OCI-LY3 (cell line): Measurements from ENCODE around the gene NCK2.

ENCODE experiments used
- H2AFZ ChIP-seq: fragments of 200-600, 300-600 bp; shearing (Covaris generic); 2 replicates; pipeline ENCODE4 v1.6.0; 2014; ENCODE audit warnings: antibody characterized with exemption, low read depth, low read length
- H3K27ac ChIP-seq: fragments of 200-600, 300-600 bp; sonication (generic); 2 replicates; pipeline ENCODE4 v1.5.1; 2014; ENCODE audit warnings: mild to moderate bottlenecking, low read length, moderate library complexity, mixed read lengths
- H3K27me3 ChIP-seq: fragments of 200-600, 300-600 bp; sonication (generic); 2 replicates; pipeline ENCODE4 v1.6.1; 2014; ENCODE audit warnings: low read depth, low read length, mixed read lengths
- H3K36me3 ChIP-seq: fragments of 200-600, 300-600 bp; sonication (generic); replicated peaks from 2 replicates; pipeline ENCODE3; 2014; ENCODE audit warnings: low read depth, low read length, mixed read lengths
- H3K4me1 ChIP-seq: fragments of 300-600, 200-600 bp; sonication (generic); 2 replicates; pipeline ENCODE4 v1.6.1; 2014; ENCODE audit warnings: low read length, mixed read lengths
- H3K4me2 ChIP-seq: fragments of 200-600, 300-600 bp; sonication (generic); 2 replicates; pipeline ENCODE4 v1.6.1; 2014; ENCODE audit warnings: low read length, mixed read lengths
- H3K4me3 ChIP-seq: fragments of 300-600, 200-600 bp; sonication (generic); 2 replicates; pipeline ENCODE4 v1.5.1; 2014; ENCODE audit warnings: antibody characterized with exemption, mild to moderate bottlenecking, low read length, moderate library complexity
- H3K79me2 ChIP-seq: fragments of 300-600, 200-600 bp; shearing (Covaris generic); 2 replicates; pipeline ENCODE4 v1.6.1; 2014; ENCODE audit warnings: mild to moderate bottlenecking, low read length, mixed read lengths
- H3K9ac ChIP-seq: fragments of 300-600, 200-600 bp; shearing (Covaris generic); 2 replicates; pipeline ENCODE4 v1.6.0; 2014; ENCODE audit warnings: mild to moderate bottlenecking, low read length, moderate library complexity
- H3K9me3 ChIP-seq: fragments of 200-600, 300-600 bp; shearing (Covaris generic); 2 replicates; pipeline ENCODE4 v1.6.1; 2014; ENCODE audit warnings: low read length, mixed read lengths; ENCODE audit not compliant: insufficient read depth
- H4K20me1 ChIP-seq: fragments of 200-600, 300-600 bp; sonication (generic); 2 replicates; pipeline ENCODE4 v1.6.1; 2016; ENCODE audit warnings: low read length, mixed read lengths; ENCODE audit not compliant: insufficient read depth
- EZH2phosphoT487 ChIP-seq: fragments of 200-600 bp; shearing (Covaris generic); IDR thresholded peaks from 2 replicates; pipeline ENCODE4 v1.6.1; 2018; ENCODE audit warnings: antibody characterized with exemption, mixed run types, low read depth
- TF ChIP-seq, protein P1 (sequence below): fragments of 200-600, 300-600 bp; sonication (generic); IDR thresholded peaks from 2 replicates; pipeline ENCODE4 v1.5.1; 2014; ENCODE audit warnings: antibody characterized with exemption, low read length, low read depth

The NCK2 gene

DNA sequence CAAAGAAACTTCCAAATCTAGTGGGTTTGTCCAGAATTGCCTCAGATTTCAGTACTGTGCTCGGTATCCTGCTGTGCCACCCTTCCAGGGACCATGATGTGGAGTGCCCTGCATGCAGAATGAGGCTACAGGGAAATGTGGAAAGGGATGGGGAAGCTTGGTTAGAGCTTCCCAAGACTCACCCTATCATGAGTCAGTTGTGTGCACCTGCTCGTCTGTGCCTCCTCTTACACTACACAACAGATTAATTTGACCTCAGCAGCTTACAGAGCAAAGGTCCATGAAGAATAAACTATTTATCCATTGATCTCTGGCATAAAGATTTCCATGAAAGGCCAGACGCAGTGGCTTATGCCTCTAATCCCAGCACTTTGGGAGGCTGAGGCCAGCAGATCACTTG is 21.3 kb upstream of the NCK2 start:
- Histone ChIP-seq H4K20me1 (no peaks in the 10 kb centered on the region), H3K79me2 (no peaks in the 10 kb centered on the region), H3K9me3 (peaks cover 6% of the 10 kb centered on the region; the same call in 1 of the 2 replicates), H3K27ac (no peak overlapping the region), H3K4me2 (no peak overlapping the region), H3K27me3 (peaks cover 24% of the 10 kb centered on the region), H3K36me3 (peaks cover 5% of the 10 kb centered on the region), H3K9ac (no peak overlapping the region), H3K4me1 (peaks cover 8% of the 10 kb centered on the region; the same call in 1 of the 2 replicates), H3K4me3 (no peak overlapping the region), H2AFZ (no peak overlapping the region)
- no peak for TF ChIP-seq EZH2phosphoT487
- TF ChIP-seq, protein P1, sequence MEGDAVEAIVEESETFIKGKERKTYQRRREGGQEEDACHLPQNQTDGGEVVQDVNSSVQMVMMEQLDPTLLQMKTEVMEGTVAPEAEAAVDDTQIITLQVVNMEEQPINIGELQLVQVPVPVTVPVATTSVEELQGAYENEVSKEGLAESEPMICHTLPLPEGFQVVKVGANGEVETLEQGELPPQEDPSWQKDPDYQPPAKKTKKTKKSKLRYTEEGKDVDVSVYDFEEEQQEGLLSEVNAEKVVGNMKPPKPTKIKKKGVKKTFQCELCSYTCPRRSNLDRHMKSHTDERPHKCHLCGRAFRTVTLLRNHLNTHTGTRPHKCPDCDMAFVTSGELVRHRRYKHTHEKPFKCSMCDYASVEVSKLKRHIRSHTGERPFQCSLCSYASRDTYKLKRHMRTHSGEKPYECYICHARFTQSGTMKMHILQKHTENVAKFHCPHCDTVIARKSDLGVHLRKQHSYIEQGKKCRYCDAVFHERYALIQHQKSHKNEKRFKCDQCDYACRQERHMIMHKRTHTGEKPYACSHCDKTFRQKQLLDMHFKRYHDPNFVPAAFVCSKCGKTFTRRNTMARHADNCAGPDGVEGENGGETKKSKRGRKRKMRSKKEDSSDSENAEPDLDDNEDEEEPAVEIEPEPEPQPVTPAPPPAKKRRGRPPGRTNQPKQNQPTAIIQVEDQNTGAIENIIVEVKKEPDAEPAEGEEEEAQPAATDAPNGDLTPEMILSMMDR, result no peak

DNA sequence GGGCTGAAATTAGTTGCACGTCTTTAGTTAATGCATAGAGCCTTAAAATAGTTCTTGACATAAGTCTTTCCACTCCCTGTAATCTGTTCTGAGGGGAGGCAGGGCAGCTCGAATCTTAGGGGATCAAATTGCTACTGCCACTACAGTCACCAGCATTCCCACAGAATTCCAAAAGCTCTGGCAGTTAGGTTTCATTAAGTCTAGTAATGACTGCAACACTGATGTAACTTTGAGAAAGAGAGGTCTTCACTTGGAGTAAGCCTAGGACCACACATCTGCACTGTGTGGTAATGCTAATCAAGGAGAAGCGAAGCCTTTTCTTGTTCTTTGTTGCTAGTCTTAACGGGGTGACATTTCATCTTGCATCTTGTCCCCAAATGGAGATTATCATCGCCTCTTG is 19.3 kb upstream of the NCK2 start:
- Histone ChIP-seq H3K4me2 (no peak overlapping the region; the same call in 1 of the 2 replicates), H4K20me1 (no peaks in the 10 kb centered on the region), H3K27ac (no peak overlapping the region), H3K4me1 (peaks cover 8% of the 10 kb centered on the region; the same call in 1 of the 2 replicates), H3K4me3 (no peak overlapping the region), H3K36me3 (peaks cover 5% of the 10 kb centered on the region), H3K9me3 (peaks cover 6% of the 10 kb centered on the region), H2AFZ (no peak overlapping the region), H3K9ac (no peak overlapping the region), H3K79me2 (no peaks in the 10 kb centered on the region), H3K27me3 (peaks cover 25% of the 10 kb centered on the region)
- TF ChIP-seq EZH2phosphoT487, result no peak
- TF ChIP-seq, protein P1, result no peak

DNA sequence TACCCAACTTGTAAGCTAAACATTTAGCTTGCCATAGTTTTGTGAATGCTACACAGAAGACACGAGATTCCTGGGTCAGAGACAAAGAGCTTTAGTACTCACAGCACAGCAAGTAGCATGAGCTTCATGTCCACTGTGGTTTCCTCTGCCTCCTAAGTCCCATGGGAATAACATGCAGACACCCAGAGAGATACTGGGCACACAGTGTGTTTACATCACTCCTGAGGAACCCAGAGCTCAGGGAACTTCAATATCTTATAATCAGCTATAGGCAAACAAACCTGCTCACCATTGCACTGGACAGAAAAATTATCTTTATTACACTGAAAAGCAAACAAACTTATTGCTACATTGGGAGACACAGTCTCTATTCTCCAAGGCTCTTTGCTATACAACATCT is 14.5 kb upstream of the NCK2 start:
- H3K4me1 ChIP-seq, result peaks cover 16% of the 10 kb centered on the region
- H3K36me3 ChIP-seq, result peaks cover 5% of the 10 kb centered on the region
- H3K9me3 ChIP-seq, result peaks cover 6% of the 10 kb centered on the region
- peaks cover 16% of the 10 kb centered on the region; the same call in 1 of the 2 replicates for H3K27me3 ChIP-seq
- no peak for TF ChIP-seq EZH2phosphoT487
- TF ChIP-seq, protein P1, result no peak
- H3K9ac ChIP-seq, result no peak overlapping the region
- H3K4me2 ChIP-seq, result no peak overlapping the region
- H3K27ac ChIP-seq, result no peak overlapping the region
- H3K4me3 ChIP-seq, result no peak overlapping the region
- H4K20me1 ChIP-seq, result no peaks in the 10 kb centered on the region
- H3K79me2 ChIP-seq, result no peaks in the 10 kb centered on the region
- no peak overlapping the region for H2AFZ ChIP-seq

DNA sequence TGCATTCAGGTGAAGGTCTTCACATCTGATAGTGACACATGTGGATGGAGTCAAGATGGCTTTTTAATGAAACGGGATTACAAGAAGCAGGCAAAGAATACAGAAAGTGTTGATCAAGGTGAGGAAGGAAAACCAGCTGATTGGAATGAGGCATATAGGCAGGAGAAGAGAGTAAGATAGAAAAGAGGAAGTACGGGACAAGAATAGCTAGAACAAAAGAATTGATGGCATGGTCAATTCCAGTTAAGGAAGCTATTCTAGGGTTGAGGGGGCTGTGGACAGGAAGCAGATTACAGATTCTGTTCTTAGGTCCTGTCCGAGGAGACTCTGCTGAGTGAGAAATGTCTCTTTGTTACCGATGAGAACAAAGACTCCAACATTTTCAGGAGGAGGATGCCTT is 13.2 kb upstream of the NCK2 start:
- H2AFZ ChIP-seq, result no peak overlapping the region
- TF ChIP-seq, protein P1, result no peak
- TF ChIP-seq EZH2phosphoT487, result no peak
- H3K4me3 ChIP-seq, result no peak overlapping the region
- no peaks in the 10 kb centered on the region for H3K79me2 ChIP-seq
- H3K27me3 ChIP-seq, result peaks cover 13% of the 10 kb centered on the region; the same call in 1 of the 2 replicates
- H4K20me1 ChIP-seq, result no peaks in the 10 kb centered on the region
- H3K9ac ChIP-seq, result no peak overlapping the region
- H3K9me3 ChIP-seq, result peaks cover 6% of the 10 kb centered on the region
- no peak overlapping the region for H3K27ac ChIP-seq
- H3K4me2 ChIP-seq, result no peak overlapping the region
- H3K36me3 ChIP-seq, result peaks cover 5% of the 10 kb centered on the region
- H3K4me1 ChIP-seq, result peaks cover 8% of the 10 kb centered on the region
